Neural progenitor cell (in vitro differentiated cells): ENCODE data around the gene GID4. TPM values are rescaled to one million over a fixed set of nuclear protein-coding genes. Genes with fewer than 3 reads are reported as not detected.
A peak's percentile ranks its signal among the peaks of the same experiment; 100 is the strongest.

Experiments
- DNase-seq: peaks from one replicate; pipeline ENCODE4 v3.0.0-alpha.2; 2016; ENCODE audit warnings: low spot score
- H2AFZ ChIP-seq: fragments of 200-600 bp; sonication (generic); replicated peaks from 2 replicates; pipeline ENCODE4 v1.6.1; 2016; ENCODE audit warnings: antibody characterized with exemption
- H3F3A ChIP-seq: fragments of 200-600 bp; sonication (generic); 2 replicates; pipeline ENCODE4 v1.6.1; 2016; ENCODE audit warnings: antibody characterized with exemption, low read depth
- H3K27ac ChIP-seq: fragments of 200-600 bp; sonication (generic); 2 replicates; pipeline ENCODE4 v1.5.1; 2016; ENCODE audit warnings: mild to moderate bottlenecking
- H3K27me3 ChIP-seq: fragments of 200-600 bp; sonication (generic); 2 replicates; pipeline ENCODE4 v1.6.1; 2016; ENCODE audit warnings: mild to moderate bottlenecking, moderate library complexity
- H3K36me3 ChIP-seq: fragments of 200-600 bp; sonication (generic); 2 replicates; pipeline ENCODE4 v1.5.1; 2016
- H3K4me1 ChIP-seq: fragments of 200-600 bp; sonication (generic); 2 replicates; pipeline ENCODE4 v1.6.1; 2016; ENCODE audit warnings: mixed run types
- H3K4me2 ChIP-seq: fragments of 200-600 bp; sonication (generic); 2 replicates; pipeline ENCODE4 v1.6.1; 2016
- H3K4me3 ChIP-seq: fragments of 200-600 bp; sonication (generic); 2 replicates; pipeline ENCODE4 v1.5.1; 2016
- H3K79me2 ChIP-seq: fragments of 200-600 bp; sonication (generic); 2 replicates; pipeline ENCODE4 v1.6.1; 2016; ENCODE audit warnings: low read depth
- H3K9ac ChIP-seq: fragments of 200-600 bp; sonication (generic); 2 replicates; pipeline ENCODE4 v1.6.1; 2016
- H3K9me3 ChIP-seq: fragments of 200-600 bp; sonication (generic); 2 replicates; pipeline ENCODE4 v1.5.1; 2016; ENCODE audit warnings: low read depth
- H4K20me1 ChIP-seq: fragments of 200-600 bp; sonication (generic); 2 replicates; pipeline ENCODE4 v1.6.1; 2016; ENCODE audit warnings: low read depth
- H3K27ac Mint-ChIP-seq: 3 replicates; pipeline ENCODE4 v1.8.0; 2021; ENCODE audit warnings: mixed read lengths
- H3K27me3 Mint-ChIP-seq: 2 replicates; pipeline ENCODE4 v1.8.0; 2022; ENCODE audit warnings: low read depth, mild to moderate bottlenecking, inconsistent platforms, moderate library complexity, mixed read lengths; ENCODE audit not compliant: insufficient read depth
- H3K36me3 Mint-ChIP-seq: 3 replicates; pipeline ENCODE4 v1.8.0; 2021; ENCODE audit warnings: mixed read lengths
- H3K4me1 Mint-ChIP-seq: 3 replicates; pipeline ENCODE4 v1.8.0; 2021; ENCODE audit warnings: mixed read lengths
- H3K4me3 Mint-ChIP-seq: 3 replicates; pipeline ENCODE4 v1.8.0; 2021; ENCODE audit warnings: mild to moderate bottlenecking, moderate library complexity, mixed read lengths
- H3K9me3 Mint-ChIP-seq: 3 replicates; pipeline ENCODE4 v1.8.0; 2020; ENCODE audit warnings: mixed read lengths
- CTCF ChIP-seq: fragments of 200-600 bp; sonication (generic); IDR thresholded peaks from 2 replicates; pipeline ENCODE4 v1.5.1; 2017; ENCODE audit warnings: antibody characterized with exemption, mild to moderate bottlenecking
- EZH2 ChIP-seq: fragments of 200-600 bp; sonication (generic); IDR thresholded peaks from 2 replicates; pipeline ENCODE4 v1.6.1; 2017; ENCODE audit warnings: antibody characterized with exemption, mild to moderate bottlenecking, moderate library complexity
- EZH2phosphoT487 ChIP-seq: fragments of 200-600 bp; sonication (generic); IDR thresholded peaks from 2 replicates; pipeline ENCODE4 v1.6.1; 2017; ENCODE audit warnings: antibody characterized with exemption
- total RNA-seq: library from RNA; depleted of rRNA; stranded (reverse); fragments of >200 nt; gene quantifications from 2 replicates; pipeline ENCODE4 v1.2.3, GENCODE V29; 2015; ENCODE audit warnings: low replicate concordance

The GID4 gene
- total RNA-seq, 1 donor from 2014 or later: 10.6 TPM

- Histone ChIP-seq H3K4me2 (no peak overlapping the region), H3K79me2 (no peaks in the 10 kb centered on the region), H3K4me1 (no peaks in the 10 kb centered on the region), H3K4me3 (no peak overlapping the region), H3F3A (no peaks in the 10 kb centered on the region), H4K20me1 (no peaks in the 10 kb centered on the region), H2AFZ (no peak overlapping the region), H3K9ac (no peak overlapping the region), H3K27me3 (no peaks in the 10 kb centered on the region), H3K27ac (no peak overlapping the region), H3K36me3 (no peaks in the 10 kb centered on the region), H3K9me3 (no peaks in the 10 kb centered on the region)
- no peak for DNase-seq
- peaks cover 12% of the 10 kb centered on the region for H3K36me3 Mint-ChIP-seq
- TF ChIP-seq CTCF (no peak), EZH2 (no peak), EZH2phosphoT487 (no peak)
- H3K9me3 Mint-ChIP-seq: no peaks in the 10 kb centered on the region
- H3K27ac Mint-ChIP-seq: no peak overlapping the region
- H3K4me1 Mint-ChIP-seq: no peaks in the 10 kb centered on the region
- H3K4me3 Mint-ChIP-seq: no peak overlapping the region
- peaks cover 2% of the 10 kb centered on the region for H3K27me3 Mint-ChIP-seq
Measured at GRCh38 chr17:18102640-18103039, 63.4 kb downstream of the GID4 start.

GRCh38 chr17:18105027-18105426 lies 65.8 kb downstream of the GID4 start:
- Mint-ChIP-seq H3K4me3 (no peak overlapping the region), H3K27me3 (peaks cover 4% of the 10 kb centered on the region), H3K4me1 (peaks cover 11% of the 10 kb centered on the region), H3K36me3 (peaks cover 8% of the 10 kb centered on the region), H3K9me3 (no peaks in the 10 kb centered on the region), H3K27ac (peak overlapping the region; percentile 42)
- H4K20me1 ChIP-seq: no peaks in the 10 kb centered on the region
- H3K79me2 ChIP-seq: no peaks in the 10 kb centered on the region
- H3K9me3 ChIP-seq: no peaks in the 10 kb centered on the region
- H3F3A ChIP-seq: no peaks in the 10 kb centered on the region
- H3K4me1 ChIP-seq: no peaks in the 10 kb centered on the region
- no peak overlapping the region for H2AFZ ChIP-seq
- no peak for TF ChIP-seq EZH2
- no peak overlapping the region for H3K4me3 ChIP-seq
- H3K4me2 ChIP-seq: no peak overlapping the region
- H3K36me3 ChIP-seq: no peaks in the 10 kb centered on the region
- no peak overlapping the region for H3K27ac ChIP-seq
- no peaks in the 10 kb centered on the region for H3K27me3 ChIP-seq
- no peak overlapping the region for H3K9ac ChIP-seq
- no peak for DNase-seq

GRCh38 chr17:18105595-18105994 lies 66.4 kb downstream of the GID4 start:
- H3K4me1 Mint-ChIP-seq: peaks cover 14% of the 10 kb centered on the region
- Histone ChIP-seq H3K27ac (no peak overlapping the region), H3K4me1 (no peaks in the 10 kb centered on the region), H3K4me3 (no peak overlapping the region), H3K9ac (no peak overlapping the region), H3K27me3 (no peaks in the 10 kb centered on the region), H4K20me1 (no peaks in the 10 kb centered on the region), H2AFZ (no peak overlapping the region), H3K36me3 (no peaks in the 10 kb centered on the region), H3K9me3 (no peaks in the 10 kb centered on the region), H3K79me2 (no peaks in the 10 kb centered on the region), H3K4me2 (no peak overlapping the region), H3F3A (no peaks in the 10 kb centered on the region)
- peaks cover 8% of the 10 kb centered on the region for H3K36me3 Mint-ChIP-seq
- no peaks in the 10 kb centered on the region for H3K9me3 Mint-ChIP-seq
- no peak overlapping the region for H3K4me3 Mint-ChIP-seq
- peaks cover 4% of the 10 kb centered on the region for H3K27me3 Mint-ChIP-seq
- H3K27ac Mint-ChIP-seq: no peak overlapping the region
- DNase-seq: no peak
- TF ChIP-seq EZH2: no peak
- no peak for TF ChIP-seq EZH2phosphoT487
- no peak for TF ChIP-seq CTCF

- H3K9me3 Mint-ChIP-seq: no peaks in the 10 kb centered on the region
- H3K27ac ChIP-seq: no peak overlapping the region
- H2AFZ ChIP-seq: no peak overlapping the region
- H3K4me1 ChIP-seq: no peaks in the 10 kb centered on the region
- H3K27ac Mint-ChIP-seq: no peak overlapping the region
- no peak overlapping the region for H3K4me3 ChIP-seq
- TF ChIP-seq CTCF (no peak), EZH2 (no peak), EZH2phosphoT487 (no peak)
- no peak overlapping the region for H3K4me2 ChIP-seq
- H3K27me3 ChIP-seq: no peaks in the 10 kb centered on the region
- H3K4me3 Mint-ChIP-seq: no peak overlapping the region
- no peaks in the 10 kb centered on the region for H4K20me1 ChIP-seq
- DNase-seq: no peak
- peaks cover 4% of the 10 kb centered on the region for H3K27me3 Mint-ChIP-seq
- no peaks in the 10 kb centered on the region for H3F3A ChIP-seq
- no peaks in the 10 kb centered on the region for H3K36me3 ChIP-seq
- no peaks in the 10 kb centered on the region for H3K9me3 ChIP-seq
- peaks cover 8% of the 10 kb centered on the region for H3K36me3 Mint-ChIP-seq
- peaks cover 14% of the 10 kb centered on the region for H3K4me1 Mint-ChIP-seq
- no peak overlapping the region for H3K9ac ChIP-seq
- H3K79me2 ChIP-seq: no peaks in the 10 kb centered on the region
Measured at GRCh38 chr17:18106211-18106610, 67.0 kb downstream of the GID4 start.
